HFFc6 (cell line): Measurements from ENCODE around the gene ZFPL1. TPM values are rescaled to one million over a fixed set of nuclear protein-coding genes. Genes with fewer than 3 reads are reported as not detected.

Experiments
- DNase-seq: peaks from one replicate; pipeline ENCODE4 v3.0.0-alpha.2; 2018
- H3K27ac Mint-ChIP-seq: 2 replicates; pipeline ENCODE4 v1.8.0; 2020; ENCODE audit warnings: mild to moderate bottlenecking, mixed read lengths
- H3K27me3 Mint-ChIP-seq: 2 replicates; pipeline ENCODE4 v1.8.0; 2021; ENCODE audit warnings: mild to moderate bottlenecking, moderate library complexity, mixed read lengths; ENCODE audit not compliant: insufficient read depth
- H3K36me3 Mint-ChIP-seq: 2 replicates; pipeline ENCODE4 v1.8.0; 2021; ENCODE audit warnings: low read depth, mixed read lengths
- H3K4me1 Mint-ChIP-seq: 2 replicates; pipeline ENCODE4 v1.8.0; 2020; ENCODE audit warnings: low read depth, mixed read lengths
- H3K4me3 Mint-ChIP-seq: 2 replicates; pipeline ENCODE4 v1.8.0; 2020; ENCODE audit warnings: mild to moderate bottlenecking, moderate library complexity, mixed read lengths
- H3K9me3 Mint-ChIP-seq: 2 replicates; pipeline ENCODE4 v1.8.0; 2020; ENCODE audit warnings: mild to moderate bottlenecking, mixed read lengths
- CTCF ChIP-seq: fragments of 200-600 bp; sonication (generic); IDR thresholded peaks from 2 replicates; pipeline ENCODE4 v1.5.0; 2021; ENCODE audit warnings: antibody characterized with exemption, mild to moderate bottlenecking
- total RNA-seq, 6 experiments: library from RNA; stranded (reverse); fragmentation: NEBNext Ultra II Directional; extraction: Animal tissue kit (Norgen Biotek cat#: 25700); gene quantifications; 2 replicates in 1 of 6; 3 replicates in 5 of 6; pipeline ENCODE4 v1.2.3, GENCODE V29; 2021

The ZFPL1 gene
- total RNA-seq, 6 experiments from 2014 or later: 41.0 to 56.6 (median 53.6) TPM

GRCh38 chr11:65132988-65133700 is 49.1 kb downstream of the ZFPL1 start:
- H3K4me3 Mint-ChIP-seq: peak overlapping the region; percentile 100
- no peak for TF ChIP-seq CTCF
- DNase-seq: no peak
- peaks cover 26% of the 10 kb centered on the region for H3K4me1 Mint-ChIP-seq
- H3K9me3 Mint-ChIP-seq: no peaks in the 10 kb centered on the region
- 0 out of 2 replicates have a peak, but pooled peaks cover 3% of the 10 kb centered on the region for H3K27me3 Mint-ChIP-seq
- peaks cover 17% of the 10 kb centered on the region for H3K36me3 Mint-ChIP-seq
- H3K27ac Mint-ChIP-seq: peak overlapping the region; percentile 99

GRCh38 chr11:65133724-65134123 is 49.7 kb downstream of the ZFPL1 start:
- no peak for DNase-seq
- Mint-ChIP-seq H3K4me1 (peaks cover 26% of the 10 kb centered on the region), H3K36me3 (peaks cover 17% of the 10 kb centered on the region), H3K9me3 (no peaks in the 10 kb centered on the region), H3K27me3 (0 out of 2 replicates have a peak, but pooled peaks cover 3% of the 10 kb centered on the region), H3K4me3 (peak overlapping the region; percentile 100), H3K27ac (peak overlapping the region; percentile 99)
- TF ChIP-seq CTCF: no peak

- H3K4me3 Mint-ChIP-seq: peak within 1 kb of the TSS; percentile 100
- DNase-seq: peak; percentile 75
Observed at GRCh38 chr11:65134240-65134951, 50.4 kb downstream of the ZFPL1 start, which contains the start of gene SYVN1. Gene SYVN1, minus strand, starts transcription at chr11:65134519. Its CDS starts 918 bp downstream, at chr11:65133601.

GRCh38 chr11:65134952-65135632 is 51.1 kb downstream of the ZFPL1 start:
- no peak for TF ChIP-seq CTCF
- Mint-ChIP-seq H3K27me3 (peaks cover 6% of the 10 kb centered on the region; the same call in 1 of the 2 replicates), H3K4me1 (peaks cover 26% of the 10 kb centered on the region), H3K4me3 (peak overlapping the region; percentile 100), H3K36me3 (peaks cover 17% of the 10 kb centered on the region), H3K9me3 (no peaks in the 10 kb centered on the region), H3K27ac (peak overlapping the region; percentile 99)
- peak; percentile 96 for DNase-seq

More at GRCh38 chr11:65134240-65134951, 50.4 kb downstream of the ZFPL1 start, which contains the start of gene SYVN1:
- H3K4me1 Mint-ChIP-seq: peaks cover 26% of the 10 kb centered on the region
- peaks cover 17% of the 10 kb centered on the region for H3K36me3 Mint-ChIP-seq
- H3K27me3 Mint-ChIP-seq: 0 out of 2 replicates have a peak, but pooled peaks cover 3% of the 10 kb centered on the region
- H3K27ac Mint-ChIP-seq: peak within 1 kb of the TSS; percentile 99
- TF ChIP-seq CTCF: no peak
- no peaks in the 10 kb centered on the region for H3K9me3 Mint-ChIP-seq

GRCh38 chr11:65135633-65136145 is 51.7 kb downstream of the ZFPL1 start:
- TF ChIP-seq CTCF: no peak
- H3K4me3 Mint-ChIP-seq: peak overlapping the region; percentile 100
- no peaks in the 10 kb centered on the region for H3K9me3 Mint-ChIP-seq
- peak overlapping the region; percentile 99 for H3K27ac Mint-ChIP-seq
- DNase-seq: no peak
- H3K36me3 Mint-ChIP-seq: peaks cover 17% of the 10 kb centered on the region
- H3K4me1 Mint-ChIP-seq: peaks cover 26% of the 10 kb centered on the region
- peaks cover 6% of the 10 kb centered on the region; the same call in 1 of the 2 replicates for H3K27me3 Mint-ChIP-seq
